ENCODE measurements around the gene FBXO5. TPM values are rescaled to one million over a fixed set of nuclear protein-coding genes. Genes with fewer than 3 reads are reported as not detected.
A peak's percentile ranks its signal among the peaks of the same experiment; 100 is the strongest.

FBXO5 gene
- total and polyA plus RNA-seq, 4 donors: 12.5 to 16.6 (median 13.8) TPM

GRCh38 chr6:152959333-152959732, 23.5 kb downstream of the FBXO5 start:
- no peak overlapping the region for H3K27ac ChIP-seq (ENCODE audit: low read depth, low read length)
- DNase-seq (ENCODE audit: low read depth in 4 of 6, low spot score in 6 of 6): no peak
- WGBS (ENCODE audit: insufficient coverage): 90% methylated on average over 17 of the region's 24 CpGs
- H3K9me3 ChIP-seq (ENCODE audit: control insufficient read depth, insufficient read depth, low read length): peaks cover 3% of the 10 kb centered on the region
- H3K4me3 ChIP-seq (ENCODE audit: low read depth, low read length): no peak overlapping the region
- H3K4me1 ChIP-seq (ENCODE audit: control insufficient read depth, insufficient read depth, low read length): no peaks in the 10 kb centered on the region
- H3K27me3 ChIP-seq (ENCODE audit: control insufficient read depth, insufficient read depth, low read length): no peaks in the 10 kb centered on the region
- H3K36me3 ChIP-seq (ENCODE audit: control insufficient read depth, insufficient read depth, low read length): no peaks in the 10 kb centered on the region

- WGBS (ENCODE audit: insufficient coverage): no CpG with 5 or more reads among the region's 1 CpG
- no peak overlapping the region for H3K27ac ChIP-seq (ENCODE audit: low read depth, low read length)
- H3K36me3 ChIP-seq (ENCODE audit: control insufficient read depth, insufficient read depth, low read length): no peaks in the 10 kb centered on the region
- DNase-seq (ENCODE audit: low read depth in 4 of 6, low spot score in 6 of 6): no peak
- H3K9me3 ChIP-seq (ENCODE audit: control insufficient read depth, insufficient read depth, low read length): peaks cover 3% of the 10 kb centered on the region
- H3K4me3 ChIP-seq (ENCODE audit: low read depth, low read length): no peak overlapping the region
- H3K4me1 ChIP-seq (ENCODE audit: control insufficient read depth, insufficient read depth, low read length): no peaks in the 10 kb centered on the region
- H3K27me3 ChIP-seq (ENCODE audit: control insufficient read depth, insufficient read depth, low read length): no peaks in the 10 kb centered on the region
These were observed 25.0 kb downstream of the FBXO5 start for GRCh38 chr6:152957796-152958195.

- no peaks in the 10 kb centered on the region for H3K36me3 ChIP-seq (ENCODE audit: control insufficient read depth, insufficient read depth, low read length)
- DNase-seq (ENCODE audit: low read depth in 4 of 6, low spot score in 6 of 6): no peak
- no peak overlapping the region for H3K27ac ChIP-seq (ENCODE audit: low read depth, low read length)
- H3K27me3 ChIP-seq (ENCODE audit: control insufficient read depth, insufficient read depth, low read length): no peaks in the 10 kb centered on the region
- peaks cover 3% of the 10 kb centered on the region for H3K9me3 ChIP-seq (ENCODE audit: control insufficient read depth, insufficient read depth, low read length)
- H3K4me3 ChIP-seq (ENCODE audit: low read depth, low read length): no peak overlapping the region
- WGBS (ENCODE audit: insufficient coverage): no CpG with 5 or more reads among the region's 3 CpGs
- H3K4me1 ChIP-seq (ENCODE audit: control insufficient read depth, insufficient read depth, low read length): no peaks in the 10 kb centered on the region
These were observed 28.4 kb downstream of the FBXO5 start for GRCh38 chr6:152954443-152954842.

GRCh38 chr6:152952866-152953509, 29.9 kb downstream of the FBXO5 start:
- DNase-seq (ENCODE audit: low read depth in 4 of 6, low spot score in 6 of 6): peak in 5 of 6 donors; percentile 6 to 81 (median 26)
- H3K4me1 ChIP-seq (ENCODE audit: control insufficient read depth, insufficient read depth, low read length): no peaks in the 10 kb centered on the region

GRCh38 chr6:152952045-152952444, 30.8 kb downstream of the FBXO5 start:
- no peaks in the 10 kb centered on the region for H3K27me3 ChIP-seq (ENCODE audit: control insufficient read depth, insufficient read depth, low read length)
- H3K4me1 ChIP-seq (ENCODE audit: control insufficient read depth, insufficient read depth, low read length): no peaks in the 10 kb centered on the region
- peaks cover 3% of the 10 kb centered on the region for H3K9me3 ChIP-seq (ENCODE audit: control insufficient read depth, insufficient read depth, low read length)
- no peaks in the 10 kb centered on the region for H3K36me3 ChIP-seq (ENCODE audit: control insufficient read depth, insufficient read depth, low read length)
- no peak overlapping the region for H3K27ac ChIP-seq (ENCODE audit: low read depth, low read length)
- no CpG with 5 or more reads among the region's 1 CpG for WGBS (ENCODE audit: insufficient coverage)
- H3K4me3 ChIP-seq (ENCODE audit: low read depth, low read length): no peak overlapping the region
- no peak for DNase-seq (ENCODE audit: low read depth in 4 of 6, low spot score in 6 of 6)

More at GRCh38 chr6:152952866-152953509, 29.9 kb downstream of the FBXO5 start:
- H3K36me3 ChIP-seq (ENCODE audit: control insufficient read depth, insufficient read depth, low read length): no peaks in the 10 kb centered on the region
- H3K27me3 ChIP-seq (ENCODE audit: control insufficient read depth, insufficient read depth, low read length): no peaks in the 10 kb centered on the region
- WGBS (ENCODE audit: insufficient coverage): no CpG with 5 or more reads among the region's 7 CpGs
- H3K4me3 ChIP-seq (ENCODE audit: low read depth, low read length): no peak overlapping the region
- no peak overlapping the region for H3K27ac ChIP-seq (ENCODE audit: low read depth, low read length)
- peaks cover 3% of the 10 kb centered on the region for H3K9me3 ChIP-seq (ENCODE audit: control insufficient read depth, insufficient read depth, low read length)

GRCh38 chr6:152950240-152950639, 32.6 kb downstream of the FBXO5 start:
- Histone ChIP-seq H3K27me3 (ENCODE audit: control insufficient read depth, insufficient read depth, low read length) (no peaks in the 10 kb centered on the region), H3K9me3 (ENCODE audit: control insufficient read depth, insufficient read depth, low read length) (peaks cover 1% of the 10 kb centered on the region), H3K4me1 (ENCODE audit: control insufficient read depth, insufficient read depth, low read length) (no peaks in the 10 kb centered on the region), H3K27ac (ENCODE audit: low read depth, low read length) (no peak overlapping the region), H3K4me3 (ENCODE audit: low read depth, low read length) (no peak overlapping the region), H3K36me3 (ENCODE audit: control insufficient read depth, insufficient read depth, low read length) (no peaks in the 10 kb centered on the region)
- no peak for DNase-seq (ENCODE audit: low read depth in 4 of 6, low spot score in 6 of 6)
- no CpG with 5 or more reads among the region's 3 CpGs for WGBS (ENCODE audit: insufficient coverage)

GRCh38 chr6:152948150-152948768, 34.6 kb downstream of the FBXO5 start:
- H3K27me3 ChIP-seq (ENCODE audit: control insufficient read depth, insufficient read depth, low read length): no peaks in the 10 kb centered on the region
- no peak overlapping the region for H3K4me3 ChIP-seq (ENCODE audit: low read depth, low read length)
- H3K27ac ChIP-seq (ENCODE audit: low read depth, low read length): no peak overlapping the region
- no peaks in the 10 kb centered on the region for H3K4me1 ChIP-seq (ENCODE audit: control insufficient read depth, insufficient read depth, low read length)
- H3K36me3 ChIP-seq (ENCODE audit: control insufficient read depth, insufficient read depth, low read length): no peaks in the 10 kb centered on the region
- H3K9me3 ChIP-seq (ENCODE audit: control insufficient read depth, insufficient read depth, low read length): no peaks in the 10 kb centered on the region
- peak; percentile 18 to 88 (median 44) for DNase-seq (ENCODE audit: low read depth in 4 of 6, low spot score in 6 of 6)
- WGBS (ENCODE audit: insufficient coverage): 25% methylated on average over 4 of the region's 9 CpGs

GRCh38 chr6:152946995-152947394, 35.8 kb downstream of the FBXO5 start:
- no CpG with 5 or more reads among the region's 2 CpGs for WGBS (ENCODE audit: insufficient coverage)
- Histone ChIP-seq H3K27ac (ENCODE audit: low read depth, low read length) (no peak overlapping the region), H3K36me3 (ENCODE audit: control insufficient read depth, insufficient read depth, low read length) (no peaks in the 10 kb centered on the region), H3K4me1 (ENCODE audit: control insufficient read depth, insufficient read depth, low read length) (no peaks in the 10 kb centered on the region), H3K4me3 (ENCODE audit: low read depth, low read length) (no peak overlapping the region), H3K9me3 (ENCODE audit: control insufficient read depth, insufficient read depth, low read length) (no peaks in the 10 kb centered on the region), H3K27me3 (ENCODE audit: control insufficient read depth, insufficient read depth, low read length) (no peaks in the 10 kb centered on the region)
- no peak for DNase-seq (ENCODE audit: low read depth in 4 of 6, low spot score in 6 of 6)

- no peaks in the 10 kb centered on the region for H3K9me3 ChIP-seq (ENCODE audit: control insufficient read depth, insufficient read depth, low read length)
- H3K4me1 ChIP-seq (ENCODE audit: control insufficient read depth, insufficient read depth, low read length): no peaks in the 10 kb centered on the region
- no peak overlapping the region for H3K27ac ChIP-seq (ENCODE audit: low read depth, low read length)
- H3K27me3 ChIP-seq (ENCODE audit: control insufficient read depth, insufficient read depth, low read length): no peaks in the 10 kb centered on the region
- DNase-seq (ENCODE audit: low read depth in 4 of 6, low spot score in 6 of 6): no peak
- H3K4me3 ChIP-seq (ENCODE audit: low read depth, low read length): no peak overlapping the region
- no peaks in the 10 kb centered on the region for H3K36me3 ChIP-seq (ENCODE audit: control insufficient read depth, insufficient read depth, low read length)
- WGBS (ENCODE audit: insufficient coverage): no CpG with 5 or more reads among the region's 3 CpGs
These were observed 36.4 kb downstream of the FBXO5 start for GRCh38 chr6:152946484-152946883.

- Histone ChIP-seq H3K4me3 (ENCODE audit: low read depth, low read length) (no peak overlapping the region), H3K9me3 (ENCODE audit: control insufficient read depth, insufficient read depth, low read length) (no peaks in the 10 kb centered on the region), H3K36me3 (ENCODE audit: control insufficient read depth, insufficient read depth, low read length) (no peaks in the 10 kb centered on the region), H3K27me3 (ENCODE audit: control insufficient read depth, insufficient read depth, low read length) (no peaks in the 10 kb centered on the region), H3K4me1 (ENCODE audit: control insufficient read depth, insufficient read depth, low read length) (no peaks in the 10 kb centered on the region), H3K27ac (ENCODE audit: low read depth, low read length) (no peak overlapping the region)
- no CpG with 5 or more reads among the region's 2 CpGs for WGBS (ENCODE audit: insufficient coverage)
- no peak for DNase-seq (ENCODE audit: low read depth in 4 of 6, low spot score in 6 of 6)
These were observed 39.5 kb downstream of the FBXO5 start for GRCh38 chr6:152943260-152943897.
